Fibroblast of villous mesenchyme (primary cell): Measurements from ENCODE around the gene NDUFA12. TPM values are rescaled to one million over a fixed set of nuclear protein-coding genes. Genes with fewer than 3 reads are reported as not detected.
A peak's percentile ranks its signal among the peaks of the same experiment; 100 is the strongest.

ENCODE experiments used
- DNase-seq: peaks from one replicate; pipeline ENCODE4 v3.0.0-alpha.2; 2010; ENCODE audit warnings: low read depth
- H3K4me3 ChIP-seq: 2 replicates; pipeline ENCODE4 v1.5.1; 2011; ENCODE audit warnings: low read depth, mild to moderate bottlenecking, low read length
- total RNA-seq: library from RNA; depleted of rRNA; stranded (reverse); fragments of >200 nt; gene quantifications from 2 replicates; pipeline ENCODE4 v1.2.3, GENCODE V29; 2012
- TF ChIP-seq, protein P1 (sequence below): IDR thresholded peaks from 2 replicates; pipeline ENCODE4 v1.5.1; 2012; ENCODE audit warnings: low read depth, mild to moderate bottlenecking, low read length; ENCODE audit not compliant: insufficient read depth

Gene NDUFA12
- total RNA-seq, 1 donor = 108 TPM

DNA sequence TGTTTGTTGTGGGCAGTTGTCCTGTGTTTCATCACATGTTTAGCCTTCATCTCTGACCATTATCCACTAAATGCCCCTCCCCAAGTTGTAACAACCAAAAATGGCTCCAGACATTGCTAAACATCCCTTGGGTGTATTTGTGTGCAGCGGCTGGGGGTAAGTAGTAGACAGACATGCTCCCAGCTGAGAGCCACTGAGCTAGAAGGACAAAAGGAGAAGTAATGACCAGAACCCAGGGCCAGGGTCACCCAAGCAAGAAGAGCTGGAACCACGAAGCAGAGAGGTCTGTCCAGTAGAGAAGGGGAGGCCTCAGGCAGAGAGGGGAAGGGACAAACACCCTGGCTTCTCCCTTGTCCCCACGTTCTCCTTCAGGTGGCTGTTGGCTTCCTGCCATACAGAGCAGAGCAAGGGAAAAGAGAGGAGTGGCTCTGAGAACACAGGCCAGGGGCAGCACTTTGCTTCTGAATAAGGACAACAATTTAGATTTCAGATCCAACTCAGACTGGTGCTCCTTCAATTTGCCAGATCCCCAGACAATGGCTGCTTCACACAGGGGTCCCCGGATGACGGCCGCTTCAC, 55.2 kb downstream of the NDUFA12 start:
- TF ChIP-seq, protein P1, sequence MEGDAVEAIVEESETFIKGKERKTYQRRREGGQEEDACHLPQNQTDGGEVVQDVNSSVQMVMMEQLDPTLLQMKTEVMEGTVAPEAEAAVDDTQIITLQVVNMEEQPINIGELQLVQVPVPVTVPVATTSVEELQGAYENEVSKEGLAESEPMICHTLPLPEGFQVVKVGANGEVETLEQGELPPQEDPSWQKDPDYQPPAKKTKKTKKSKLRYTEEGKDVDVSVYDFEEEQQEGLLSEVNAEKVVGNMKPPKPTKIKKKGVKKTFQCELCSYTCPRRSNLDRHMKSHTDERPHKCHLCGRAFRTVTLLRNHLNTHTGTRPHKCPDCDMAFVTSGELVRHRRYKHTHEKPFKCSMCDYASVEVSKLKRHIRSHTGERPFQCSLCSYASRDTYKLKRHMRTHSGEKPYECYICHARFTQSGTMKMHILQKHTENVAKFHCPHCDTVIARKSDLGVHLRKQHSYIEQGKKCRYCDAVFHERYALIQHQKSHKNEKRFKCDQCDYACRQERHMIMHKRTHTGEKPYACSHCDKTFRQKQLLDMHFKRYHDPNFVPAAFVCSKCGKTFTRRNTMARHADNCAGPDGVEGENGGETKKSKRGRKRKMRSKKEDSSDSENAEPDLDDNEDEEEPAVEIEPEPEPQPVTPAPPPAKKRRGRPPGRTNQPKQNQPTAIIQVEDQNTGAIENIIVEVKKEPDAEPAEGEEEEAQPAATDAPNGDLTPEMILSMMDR = no peak
- no peak for DNase-seq
- H3K4me3 ChIP-seq = no peak overlapping the region

DNA sequence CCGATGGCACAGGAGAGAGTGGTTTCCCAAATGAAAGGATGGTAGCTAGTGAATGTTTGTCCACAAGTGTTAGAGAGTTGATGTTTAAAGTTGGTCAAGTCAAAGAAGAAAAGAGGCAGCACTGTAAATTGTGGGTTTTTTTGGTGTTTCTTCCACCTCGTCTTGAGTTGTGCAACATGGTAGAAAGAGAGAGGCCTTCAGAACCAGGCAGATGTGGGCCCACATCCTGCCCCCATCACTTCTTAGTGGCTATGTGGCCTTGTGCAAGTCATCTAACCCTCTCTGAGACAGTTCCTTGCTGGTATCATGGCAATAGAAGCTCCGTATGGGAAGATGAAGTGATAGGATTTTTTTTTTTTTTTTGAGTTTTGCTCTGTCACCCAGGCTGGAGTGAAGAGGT, 60.8 kb downstream of the NDUFA12 start:
- TF ChIP-seq, protein P1 = no peak
- no peak for DNase-seq
- H3K4me3 ChIP-seq = no peak overlapping the region

DNA sequence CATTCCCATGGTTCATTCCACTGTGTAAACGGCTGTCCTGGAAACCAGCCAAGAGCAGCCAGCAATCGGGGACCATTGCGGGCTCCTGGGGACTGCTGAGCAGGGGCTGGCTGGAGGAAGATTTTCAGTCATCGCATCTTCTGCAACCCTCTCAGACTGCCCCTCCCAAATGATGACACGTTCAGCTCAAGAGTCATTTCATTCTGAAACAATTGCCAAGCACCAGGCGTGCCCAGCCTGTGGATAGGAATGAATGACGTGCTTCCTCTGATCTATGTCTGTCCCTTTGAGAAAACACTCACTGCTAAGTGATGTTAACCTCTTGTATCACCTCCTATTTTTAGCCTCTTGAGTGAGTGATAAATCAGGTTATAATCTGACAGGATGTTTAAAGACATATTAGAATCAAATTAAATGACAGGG, 62.0 kb downstream of the NDUFA12 start:
- TF ChIP-seq, protein P1 = no peak
- DNase-seq = peak; percentile 73
- H3K4me3 ChIP-seq = no peak overlapping the region

DNA sequence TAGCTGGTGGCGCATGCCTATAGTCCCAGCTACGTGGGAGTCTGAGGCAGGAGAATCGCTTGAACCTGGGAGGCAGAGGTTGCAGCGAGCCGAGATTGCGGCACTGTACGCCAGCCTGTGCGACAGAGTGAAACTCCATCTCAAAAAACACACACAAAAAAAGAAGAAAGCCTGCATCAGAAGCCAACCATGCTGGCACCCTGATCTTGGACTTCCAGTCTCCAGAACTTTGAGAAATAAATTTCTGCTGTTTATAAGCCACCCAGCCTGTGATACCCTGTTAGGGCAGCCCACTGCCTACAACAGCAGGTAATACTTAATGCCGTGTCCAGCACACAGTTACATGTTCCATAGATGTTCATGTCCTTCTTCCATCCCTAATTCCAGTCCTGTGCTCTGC, 62.7 kb downstream of the NDUFA12 start:
- DNase-seq = no peak
- TF ChIP-seq, protein P1 = no peak
- H3K4me3 ChIP-seq = no peak overlapping the region

DNA sequence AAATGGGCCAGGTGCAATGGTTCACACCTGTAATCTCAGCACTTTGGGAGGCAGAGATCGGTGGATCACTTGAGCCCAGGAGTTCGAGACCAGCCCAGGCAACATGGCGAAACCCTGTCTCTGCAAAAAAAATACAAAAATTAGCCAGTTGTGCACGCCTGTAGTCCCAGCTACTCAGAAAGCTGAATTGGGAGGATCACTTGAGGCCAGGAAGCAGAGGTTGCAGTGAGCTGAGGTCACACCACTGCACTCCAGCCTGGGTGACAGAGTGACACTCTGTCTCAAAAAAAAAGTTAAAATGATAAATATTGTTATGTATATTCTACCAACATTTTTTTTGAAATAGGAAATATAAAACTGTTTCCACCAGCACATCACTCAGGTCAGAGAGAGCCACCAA, 64.9 kb downstream of the NDUFA12 start:
- no peak for DNase-seq
- no peak overlapping the region for H3K4me3 ChIP-seq
- TF ChIP-seq, protein P1 = no peak

DNA sequence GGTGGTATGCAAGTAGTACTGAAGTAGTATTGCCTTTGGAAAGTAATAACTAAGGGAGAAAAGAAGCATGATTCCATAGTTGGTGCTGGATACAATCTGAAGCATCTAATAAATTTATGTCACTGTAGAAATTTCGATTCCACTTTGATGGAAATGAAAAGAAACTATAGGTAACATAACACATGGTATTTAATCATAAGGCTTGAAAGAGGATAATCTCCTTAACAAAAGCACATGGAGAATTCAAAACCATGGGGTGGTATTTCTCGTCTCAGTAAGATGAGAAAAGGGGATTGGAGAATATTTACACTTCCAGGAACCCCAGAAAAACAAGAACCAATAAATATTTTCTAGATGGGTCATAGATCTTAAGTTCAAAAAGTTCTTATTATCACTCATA, 72.7 kb downstream of the NDUFA12 start:
- TF ChIP-seq, protein P1 = no peak
- no peak overlapping the region for H3K4me3 ChIP-seq
- no peak for DNase-seq

DNA sequence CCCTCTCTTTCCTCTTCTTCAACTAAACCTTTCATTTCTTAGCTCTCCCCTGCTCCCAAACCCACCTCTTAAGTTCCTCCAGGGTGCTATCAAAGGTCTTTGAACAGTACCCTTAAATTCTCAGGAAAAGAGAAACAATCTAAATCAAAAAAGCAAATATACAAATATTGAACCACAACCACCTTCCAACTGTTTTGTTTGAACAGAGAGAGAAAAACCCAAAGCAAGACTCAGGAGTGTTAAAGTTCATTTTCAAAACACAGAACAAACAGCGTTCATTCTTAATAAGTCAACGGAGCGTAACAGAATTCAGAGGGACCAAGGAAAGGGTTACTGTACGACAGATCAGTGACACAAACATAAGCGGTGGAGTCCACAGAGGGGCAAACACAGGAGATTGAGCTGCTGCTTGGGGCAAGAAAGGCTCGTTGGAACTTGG, 73.3 kb downstream of the NDUFA12 start:
- no peak for DNase-seq
- H3K4me3 ChIP-seq = no peak overlapping the region
- TF ChIP-seq, protein P1 = no peak
